ENCODE measurements around the gene NAP1L4.

NAP1L4 gene

GRCh38 chr11:2929531-2929949 is 62.6 kb downstream of the NAP1L4 start:
- H3K4me3 ChIP-seq (ENCODE audit: control insufficient read depth, low read depth, low read length), result peak overlapping the region; percentile 28
- no peak for TF ChIP-seq CTCF (conservative IDR thresholded peaks at IDR 0.05; ENCODE audit: control insufficient read depth, insufficient read depth, low read depth, low read length)
- DNase-seq (ENCODE audit: low read depth), result peak; percentile 70

DNA sequence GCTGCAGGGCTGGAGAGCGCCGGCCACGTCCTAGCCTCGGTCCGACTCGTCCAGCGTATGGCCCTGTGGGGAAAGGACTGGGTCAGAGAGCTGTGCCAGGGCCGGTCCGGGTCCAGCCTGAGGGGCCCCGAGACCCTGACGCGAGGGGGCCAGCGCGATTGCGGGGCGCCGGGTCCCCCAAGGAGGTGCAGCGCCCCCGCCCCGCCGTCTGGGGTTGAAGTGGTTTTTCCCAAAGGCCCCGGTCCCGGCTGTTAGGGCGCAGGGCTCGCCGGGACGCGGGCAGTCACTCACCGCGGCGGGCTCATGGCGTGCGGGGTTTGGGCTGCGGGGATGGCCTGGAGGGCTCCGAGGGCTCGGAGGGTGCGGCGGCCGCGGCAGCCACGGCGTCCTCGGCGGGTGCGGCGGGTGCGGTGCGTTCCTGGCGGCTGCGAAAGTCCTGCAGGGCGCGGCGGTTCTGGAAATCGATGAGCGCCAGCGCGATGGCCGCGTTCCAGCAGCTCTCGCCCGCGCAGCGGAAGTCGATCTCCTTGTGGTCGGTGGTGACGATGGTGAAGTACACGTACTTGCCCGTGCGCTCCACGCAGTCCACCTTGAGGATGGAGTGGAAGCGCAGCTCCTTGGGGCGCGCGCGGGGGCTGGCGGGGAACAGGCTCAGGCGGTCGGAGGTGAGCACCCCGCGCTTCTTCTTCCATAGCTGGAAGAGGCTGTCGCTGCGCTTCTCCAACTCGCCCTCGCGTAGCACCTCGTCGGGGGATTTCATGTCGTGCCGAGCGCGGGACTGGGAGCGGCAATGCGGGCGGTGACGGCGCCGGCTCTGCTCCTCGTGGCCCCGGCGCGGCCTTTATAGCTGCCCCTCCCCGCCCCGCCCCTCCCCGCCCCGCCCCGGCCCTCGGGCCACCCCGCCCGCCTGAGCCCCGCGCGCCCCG is 63.3 kb downstream of the NAP1L4 start, which contains the start of gene PHLDA2:
Gene PHLDA2 (minus strand): TSS at position 816 of the 926 bp plus-strand sequence. CDS start 56 bp downstream, at position 760.
- TF ChIP-seq CTCF (conservative IDR thresholded peaks at IDR 0.05; ENCODE audit: control insufficient read depth, insufficient read depth, low read depth, low read length), result no peak
- peak within 1 kb of the TSS; percentile 80 for H3K4me3 ChIP-seq (ENCODE audit: control insufficient read depth, low read depth, low read length)
- peak; percentile 82 for DNase-seq (ENCODE audit: low read depth)

DNA sequence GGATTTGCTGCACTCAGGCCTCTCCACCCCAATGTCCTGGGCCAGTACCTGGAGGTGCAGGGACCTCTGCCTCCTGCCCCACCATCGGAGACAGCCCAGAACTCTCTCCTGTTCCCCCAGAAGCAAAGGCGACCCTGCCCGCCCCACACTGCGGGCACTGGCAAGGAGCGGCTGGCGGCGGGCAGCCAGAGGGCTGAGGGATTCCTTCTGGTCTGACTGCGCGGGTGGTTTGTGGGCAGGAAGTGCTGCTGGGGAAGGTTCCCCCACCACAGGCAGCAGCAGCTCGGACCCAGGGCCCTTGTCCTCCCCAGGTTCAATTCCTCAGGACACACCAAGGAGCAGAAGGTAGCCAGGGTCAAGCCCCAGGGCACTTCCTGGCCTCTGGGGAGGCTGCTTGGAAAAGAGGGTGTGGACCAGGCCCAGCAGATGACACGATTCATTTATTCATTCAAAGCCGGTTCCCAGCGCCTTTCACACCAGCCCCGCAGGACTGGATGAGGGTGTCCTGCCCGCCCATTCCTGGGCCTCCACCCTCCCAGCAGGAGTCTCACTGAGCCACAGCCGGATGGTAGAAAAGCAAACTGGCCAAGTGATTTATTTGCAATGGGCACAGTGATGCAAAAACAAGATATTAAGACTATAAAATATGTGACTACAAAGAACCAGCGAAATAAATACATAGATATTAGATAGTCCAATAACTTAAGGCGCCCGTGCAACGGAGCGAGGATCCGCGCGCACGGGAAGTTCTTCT is 64.1 kb downstream of the NAP1L4 start:
- peak overlapping the region; percentile 80 for H3K4me3 ChIP-seq (ENCODE audit: control insufficient read depth, low read depth, low read length)
- peak; percentile 36 for DNase-seq (ENCODE audit: low read depth)
- TF ChIP-seq CTCF (conservative IDR thresholded peaks at IDR 0.05; ENCODE audit: control insufficient read depth, insufficient read depth, low read depth, low read length), result no peak

DNA sequence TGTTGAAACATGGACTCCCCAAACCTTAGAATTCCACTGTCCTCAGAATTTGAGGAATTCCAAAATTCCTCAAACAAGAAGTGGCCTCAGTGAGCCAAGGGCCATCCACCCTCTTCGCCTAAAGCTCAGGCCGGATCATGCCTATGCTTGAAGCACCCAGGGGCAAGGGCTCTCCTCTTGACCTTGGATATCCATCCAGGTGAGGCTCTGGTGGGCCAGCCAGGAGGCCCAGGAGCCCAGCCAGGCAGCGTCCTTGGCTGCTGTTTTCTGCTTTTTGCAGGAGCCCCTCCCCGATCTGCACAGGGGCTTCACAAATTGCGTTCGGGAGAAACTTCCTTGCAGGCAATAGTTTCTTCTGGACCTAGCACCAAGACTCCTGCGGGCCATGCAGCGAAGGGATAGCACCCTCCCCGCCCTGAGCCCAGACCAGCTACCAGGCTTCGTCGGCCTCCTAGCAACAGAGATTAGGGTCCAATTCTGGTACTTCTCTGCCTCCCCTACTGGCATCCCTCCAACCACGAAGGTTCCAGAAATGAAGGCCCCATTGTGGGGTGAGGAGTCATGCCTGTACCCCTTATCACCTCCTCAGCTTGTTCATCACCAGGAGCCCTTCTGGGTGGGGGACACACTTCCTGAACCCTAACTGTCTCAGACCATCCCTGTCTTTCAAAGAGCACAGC is 64.9 kb downstream of the NAP1L4 start:
- TF ChIP-seq CTCF (conservative IDR thresholded peaks at IDR 0.05; ENCODE audit: control insufficient read depth, insufficient read depth, low read depth, low read length), result no peak
- peak overlapping the region; percentile 80 for H3K4me3 ChIP-seq (ENCODE audit: control insufficient read depth, low read depth, low read length)
- DNase-seq (ENCODE audit: low read depth), result no peak

- DNase-seq (ENCODE audit: low read depth), result no peak
- no peak for TF ChIP-seq CTCF (conservative IDR thresholded peaks at IDR 0.05; ENCODE audit: control insufficient read depth, insufficient read depth, low read depth, low read length)
- no peak overlapping the region for H3K4me3 ChIP-seq (ENCODE audit: control insufficient read depth, low read depth, low read length)
Observed at GRCh38 chr11:2926611-2927051, 65.5 kb downstream of the NAP1L4 start.

Measured in fibroblast of mammary gland (primary cell).